ENCODE data around the gene YWHAQ.

- TF ChIP-seq CTCF (IDR thresholded peaks at IDR 0.05 in 4 of 5, conservative IDR thresholded peaks at IDR 0.05 in 1 of 5) = no peak
- TF ChIP-seq POLR2A (IDR thresholded peaks at IDR 0.05) = no peak
Measured at GRCh38 chr2:9590641-9591040, 40.2 kb downstream of the YWHAQ start.

Data from gastrocnemius medialis (tissue), 4 donors.